ENCODE measurements around the gene LRRC7. TPM values are rescaled to one million over a fixed set of nuclear protein-coding genes. Genes with fewer than 3 reads are reported as not detected.

Gene LRRC7
- total and polyA plus RNA-seq, 2 of the 8 experiments (the other 6 are each of a cell fraction or from before 2014, with no cell fraction given): 0.03 to 0.17 TPM

DNA sequence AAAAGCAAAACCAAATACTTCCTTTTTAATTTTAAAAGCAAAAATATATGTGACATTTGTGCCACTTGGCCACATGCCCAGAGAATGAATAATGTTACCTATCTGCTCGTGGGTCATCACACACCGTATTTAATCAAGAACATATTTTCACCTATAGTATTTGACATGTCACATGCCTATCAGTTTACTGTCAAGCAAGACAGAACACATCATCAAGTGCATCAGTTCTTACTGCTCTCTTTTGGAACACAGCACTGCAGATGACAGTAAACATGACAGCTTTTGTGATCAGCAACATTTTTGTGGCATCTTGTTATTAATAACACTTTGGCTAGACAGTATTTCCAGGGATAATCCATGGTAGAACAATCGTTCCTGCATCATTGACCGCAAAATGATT is 134.4 kb downstream of the LRRC7 start (continued):
- no peak for TF ChIP-seq SIN3A (conservative IDR thresholded peaks at IDR 0.05 in 1 of 2, IDR thresholded peaks at IDR 0.05 in 1 of 2; ENCODE audit: low read depth in 1 of 2, low read length in 2 of 2)
- TF ChIP-seq, protein P1, sequence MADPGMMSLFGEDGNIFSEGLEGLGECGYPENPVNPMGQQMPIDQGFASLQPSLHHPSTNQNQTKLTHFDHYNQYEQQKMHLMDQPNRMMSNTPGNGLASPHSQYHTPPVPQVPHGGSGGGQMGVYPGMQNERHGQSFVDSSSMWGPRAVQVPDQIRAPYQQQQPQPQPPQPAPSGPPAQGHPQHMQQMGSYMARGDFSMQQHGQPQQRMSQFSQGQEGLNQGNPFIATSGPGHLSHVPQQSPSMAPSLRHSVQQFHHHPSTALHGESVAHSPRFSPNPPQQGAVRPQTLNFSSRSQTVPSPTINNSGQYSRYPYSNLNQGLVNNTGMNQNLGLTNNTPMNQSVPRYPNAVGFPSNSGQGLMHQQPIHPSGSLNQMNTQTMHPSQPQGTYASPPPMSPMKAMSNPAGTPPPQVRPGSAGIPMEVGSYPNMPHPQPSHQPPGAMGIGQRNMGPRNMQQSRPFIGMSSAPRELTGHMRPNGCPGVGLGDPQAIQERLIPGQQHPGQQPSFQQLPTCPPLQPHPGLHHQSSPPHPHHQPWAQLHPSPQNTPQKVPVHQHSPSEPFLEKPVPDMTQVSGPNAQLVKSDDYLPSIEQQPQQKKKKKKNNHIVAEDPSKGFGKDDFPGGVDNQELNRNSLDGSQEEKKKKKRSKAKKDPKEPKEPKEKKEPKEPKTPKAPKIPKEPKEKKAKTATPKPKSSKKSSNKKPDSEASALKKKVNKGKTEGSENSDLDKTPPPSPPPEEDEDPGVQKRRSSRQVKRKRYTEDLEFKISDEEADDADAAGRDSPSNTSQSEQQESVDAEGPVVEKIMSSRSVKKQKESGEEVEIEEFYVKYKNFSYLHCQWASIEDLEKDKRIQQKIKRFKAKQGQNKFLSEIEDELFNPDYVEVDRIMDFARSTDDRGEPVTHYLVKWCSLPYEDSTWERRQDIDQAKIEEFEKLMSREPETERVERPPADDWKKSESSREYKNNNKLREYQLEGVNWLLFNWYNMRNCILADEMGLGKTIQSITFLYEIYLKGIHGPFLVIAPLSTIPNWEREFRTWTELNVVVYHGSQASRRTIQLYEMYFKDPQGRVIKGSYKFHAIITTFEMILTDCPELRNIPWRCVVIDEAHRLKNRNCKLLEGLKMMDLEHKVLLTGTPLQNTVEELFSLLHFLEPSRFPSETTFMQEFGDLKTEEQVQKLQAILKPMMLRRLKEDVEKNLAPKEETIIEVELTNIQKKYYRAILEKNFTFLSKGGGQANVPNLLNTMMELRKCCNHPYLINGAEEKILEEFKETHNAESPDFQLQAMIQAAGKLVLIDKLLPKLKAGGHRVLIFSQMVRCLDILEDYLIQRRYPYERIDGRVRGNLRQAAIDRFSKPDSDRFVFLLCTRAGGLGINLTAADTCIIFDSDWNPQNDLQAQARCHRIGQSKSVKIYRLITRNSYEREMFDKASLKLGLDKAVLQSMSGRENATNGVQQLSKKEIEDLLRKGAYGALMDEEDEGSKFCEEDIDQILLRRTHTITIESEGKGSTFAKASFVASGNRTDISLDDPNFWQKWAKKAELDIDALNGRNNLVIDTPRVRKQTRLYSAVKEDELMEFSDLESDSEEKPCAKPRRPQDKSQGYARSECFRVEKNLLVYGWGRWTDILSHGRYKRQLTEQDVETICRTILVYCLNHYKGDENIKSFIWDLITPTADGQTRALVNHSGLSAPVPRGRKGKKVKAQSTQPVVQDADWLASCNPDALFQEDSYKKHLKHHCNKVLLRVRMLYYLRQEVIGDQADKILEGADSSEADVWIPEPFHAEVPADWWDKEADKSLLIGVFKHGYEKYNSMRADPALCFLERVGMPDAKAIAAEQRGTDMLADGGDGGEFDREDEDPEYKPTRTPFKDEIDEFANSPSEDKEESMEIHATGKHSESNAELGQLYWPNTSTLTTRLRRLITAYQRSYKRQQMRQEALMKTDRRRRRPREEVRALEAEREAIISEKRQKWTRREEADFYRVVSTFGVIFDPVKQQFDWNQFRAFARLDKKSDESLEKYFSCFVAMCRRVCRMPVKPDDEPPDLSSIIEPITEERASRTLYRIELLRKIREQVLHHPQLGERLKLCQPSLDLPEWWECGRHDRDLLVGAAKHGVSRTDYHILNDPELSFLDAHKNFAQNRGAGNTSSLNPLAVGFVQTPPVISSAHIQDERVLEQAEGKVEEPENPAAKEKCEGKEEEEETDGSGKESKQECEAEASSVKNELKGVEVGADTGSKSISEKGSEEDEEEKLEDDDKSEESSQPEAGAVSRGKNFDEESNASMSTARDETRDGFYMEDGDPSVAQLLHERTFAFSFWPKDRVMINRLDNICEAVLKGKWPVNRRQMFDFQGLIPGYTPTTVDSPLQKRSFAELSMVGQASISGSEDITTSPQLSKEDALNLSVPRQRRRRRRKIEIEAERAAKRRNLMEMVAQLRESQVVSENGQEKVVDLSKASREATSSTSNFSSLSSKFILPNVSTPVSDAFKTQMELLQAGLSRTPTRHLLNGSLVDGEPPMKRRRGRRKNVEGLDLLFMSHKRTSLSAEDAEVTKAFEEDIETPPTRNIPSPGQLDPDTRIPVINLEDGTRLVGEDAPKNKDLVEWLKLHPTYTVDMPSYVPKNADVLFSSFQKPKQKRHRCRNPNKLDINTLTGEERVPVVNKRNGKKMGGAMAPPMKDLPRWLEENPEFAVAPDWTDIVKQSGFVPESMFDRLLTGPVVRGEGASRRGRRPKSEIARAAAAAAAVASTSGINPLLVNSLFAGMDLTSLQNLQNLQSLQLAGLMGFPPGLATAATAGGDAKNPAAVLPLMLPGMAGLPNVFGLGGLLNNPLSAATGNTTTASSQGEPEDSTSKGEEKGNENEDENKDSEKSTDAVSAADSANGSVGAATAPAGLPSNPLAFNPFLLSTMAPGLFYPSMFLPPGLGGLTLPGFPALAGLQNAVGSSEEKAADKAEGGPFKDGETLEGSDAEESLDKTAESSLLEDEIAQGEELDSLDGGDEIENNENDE (IDR thresholded peaks at IDR 0.05; ENCODE audit: insufficient replicate concordance, low read length): no peak
- no peak for TF ChIP-seq ZNF274 (IDR thresholded peaks at IDR 0.05; ENCODE audit: borderline replicate concordance, extremely low read depth, low read length)
- TF ChIP-seq HDAC2 (IDR thresholded peaks at IDR 0.05; ENCODE audit: borderline replicate concordance in 1 of 2, low read depth in 2 of 2, low read length in 2 of 2): no peak
